Neural cell (in vitro differentiated cells): Measurements from ENCODE around the gene NFYC.

Experiments
- EP300 ChIP-seq: fragments of 450-650 bp; conservative IDR thresholded peaks from 2 replicates; pipeline ENCODE4 v1.6.1; 2014; ENCODE audit warnings: antibody characterized with exemption, mild to moderate bottlenecking, moderate library complexity; ENCODE audit not compliant: poor library complexity, severe bottlenecking
- EZH2 ChIP-seq: fragments of 200-600, 300-800 bp; shearing (Covaris generic), sonication (generic); IDR thresholded peaks from 2 replicates; pipeline ENCODE4 v1.6.1; 2014; ENCODE audit warnings: antibody characterized with exemption, low read length, borderline replicate concordance, mild to moderate bottlenecking; ENCODE audit not compliant: insufficient read depth, poor library complexity, severe bottlenecking
- POLR2AphosphoS5 ChIP-seq: IDR thresholded peaks from 2 replicates; pipeline ENCODE4 v1.6.1; 2012
- REST ChIP-seq: IDR thresholded peaks from 2 replicates; pipeline ENCODE4 v1.6.1; 2012; ENCODE audit warnings: borderline replicate concordance
- SMC3 ChIP-seq: fragments of 450-650 bp; conservative IDR thresholded peaks from 2 replicates; pipeline ENCODE4 v1.6.1; 2014; ENCODE audit warnings: antibody characterized with exemption, mild to moderate bottlenecking, moderate library complexity; ENCODE audit not compliant: poor library complexity
- TAF1 ChIP-seq: IDR thresholded peaks from 2 replicates; pipeline ENCODE4 v1.6.1; 2012; ENCODE audit warnings: low read depth
- TF ChIP-seq, protein P1 (sequence below): fragments of 450-650 bp; IDR thresholded peaks from 2 replicates; pipeline ENCODE4 v1.5.1; 2014; ENCODE audit warnings: antibody characterized with exemption, mild to moderate bottlenecking, moderate library complexity; ENCODE audit not compliant: poor library complexity, severe bottlenecking

DNA sequence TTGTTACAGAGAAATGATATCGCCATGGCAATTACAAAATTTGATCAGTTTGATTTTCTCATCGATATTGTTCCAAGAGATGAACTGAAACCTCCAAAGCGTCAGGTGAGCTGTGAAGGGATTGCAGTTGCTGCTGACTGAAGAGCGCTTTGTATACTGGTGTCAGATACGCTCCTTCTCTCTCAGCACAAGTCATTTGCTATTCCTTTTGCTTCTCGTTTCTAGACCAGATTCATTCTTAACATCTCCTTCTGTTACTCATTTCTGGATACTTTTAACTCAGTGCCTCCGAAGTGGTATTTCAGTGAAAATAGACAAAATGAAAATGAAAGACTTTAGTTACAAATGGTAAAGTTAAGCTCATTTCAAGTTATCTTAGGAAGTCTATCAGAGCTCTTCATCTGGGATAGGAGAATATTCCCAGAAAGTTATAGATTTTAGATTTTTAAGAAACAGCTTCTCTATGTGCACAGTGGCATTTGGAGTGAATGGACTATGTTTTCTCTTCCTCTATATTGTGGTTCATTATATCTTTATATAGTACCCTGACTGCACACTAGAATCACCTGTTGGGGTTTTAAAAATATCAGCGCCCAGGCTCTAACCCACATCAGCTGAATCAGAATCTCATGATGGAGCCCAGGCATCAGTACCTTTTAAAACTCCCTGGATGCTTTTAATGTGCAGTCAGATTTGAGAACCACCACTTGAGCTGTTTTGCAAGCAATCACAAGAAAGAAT, 61.8 kb downstream of the NFYC start:
- TF ChIP-seq, protein P1, sequence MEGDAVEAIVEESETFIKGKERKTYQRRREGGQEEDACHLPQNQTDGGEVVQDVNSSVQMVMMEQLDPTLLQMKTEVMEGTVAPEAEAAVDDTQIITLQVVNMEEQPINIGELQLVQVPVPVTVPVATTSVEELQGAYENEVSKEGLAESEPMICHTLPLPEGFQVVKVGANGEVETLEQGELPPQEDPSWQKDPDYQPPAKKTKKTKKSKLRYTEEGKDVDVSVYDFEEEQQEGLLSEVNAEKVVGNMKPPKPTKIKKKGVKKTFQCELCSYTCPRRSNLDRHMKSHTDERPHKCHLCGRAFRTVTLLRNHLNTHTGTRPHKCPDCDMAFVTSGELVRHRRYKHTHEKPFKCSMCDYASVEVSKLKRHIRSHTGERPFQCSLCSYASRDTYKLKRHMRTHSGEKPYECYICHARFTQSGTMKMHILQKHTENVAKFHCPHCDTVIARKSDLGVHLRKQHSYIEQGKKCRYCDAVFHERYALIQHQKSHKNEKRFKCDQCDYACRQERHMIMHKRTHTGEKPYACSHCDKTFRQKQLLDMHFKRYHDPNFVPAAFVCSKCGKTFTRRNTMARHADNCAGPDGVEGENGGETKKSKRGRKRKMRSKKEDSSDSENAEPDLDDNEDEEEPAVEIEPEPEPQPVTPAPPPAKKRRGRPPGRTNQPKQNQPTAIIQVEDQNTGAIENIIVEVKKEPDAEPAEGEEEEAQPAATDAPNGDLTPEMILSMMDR: no peak
- TF ChIP-seq POLR2AphosphoS5: no peak
- TF ChIP-seq EZH2: no peak
- no peak for TF ChIP-seq EP300
- no peak for TF ChIP-seq TAF1
- no peak for TF ChIP-seq SMC3
- no peak for TF ChIP-seq REST
